HG03039 (cell line): ENCODE data around the gene NEUROD2.

ENCODE experiments used
- ATAC-seq: cut with Tn5 transposase; IDR thresholded peaks from one replicate; pipeline ENCODE4 v1.9.1; 2021; ENCODE audit warnings: mild to moderate bottlenecking, moderate library complexity; ENCODE audit not compliant: unreplicated experiment

NEUROD2 gene

GRCh38 chr17:39618956-39619785, 11.5 kb upstream of the NEUROD2 start:
- ATAC-seq = no peak

DNA sequence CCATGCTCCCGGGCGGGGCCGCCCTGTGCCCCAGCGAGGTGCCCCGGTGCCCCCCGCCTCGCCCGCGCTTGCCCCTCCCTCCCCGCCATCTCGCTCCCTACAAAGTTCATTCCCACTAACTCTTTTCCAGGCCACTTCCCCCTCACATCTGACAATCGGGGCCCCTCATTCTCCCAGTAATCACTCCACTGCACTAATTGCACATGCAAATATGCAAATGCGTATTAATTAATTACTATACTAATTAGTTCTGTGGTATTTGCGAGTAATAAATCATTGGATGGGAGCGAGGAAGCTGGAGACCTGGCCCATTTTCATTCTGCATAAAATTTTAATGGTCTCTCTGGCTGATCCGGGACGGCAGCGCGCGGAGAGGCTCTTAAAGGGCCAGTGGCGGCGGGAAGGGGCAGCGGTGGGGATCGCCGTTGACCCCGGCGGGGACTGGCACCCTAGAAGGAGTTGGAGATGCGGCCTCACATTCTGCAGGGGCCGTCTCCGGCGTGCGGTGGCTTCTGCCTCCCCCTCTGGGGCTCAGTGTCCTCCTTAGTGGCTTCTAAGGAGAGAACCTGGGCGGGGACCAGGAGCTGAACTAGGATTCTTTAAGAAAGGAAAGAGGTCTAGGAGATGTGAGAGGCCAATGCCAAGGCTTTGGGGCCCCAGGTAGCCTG, 10.7 kb upstream of the NEUROD2 start:
- ATAC-seq = no peak

GRCh38 chr17:39617446-39618245, 9.9 kb upstream of the NEUROD2 start:
- ATAC-seq = no peak

GRCh38 chr17:39617100-39617445, 9.4 kb upstream of the NEUROD2 start:
- ATAC-seq = no peak

- ATAC-seq = no peak
Observed at GRCh38 chr17:39615434-39615833, 7.7 kb upstream of the NEUROD2 start.

- ATAC-seq = no peak
Observed at GRCh38 chr17:39614545-39615157, 6.9 kb upstream of the NEUROD2 start.

- ATAC-seq = no peak
Observed at GRCh38 chr17:39612935-39613464, 5.3 kb upstream of the NEUROD2 start.

DNA sequence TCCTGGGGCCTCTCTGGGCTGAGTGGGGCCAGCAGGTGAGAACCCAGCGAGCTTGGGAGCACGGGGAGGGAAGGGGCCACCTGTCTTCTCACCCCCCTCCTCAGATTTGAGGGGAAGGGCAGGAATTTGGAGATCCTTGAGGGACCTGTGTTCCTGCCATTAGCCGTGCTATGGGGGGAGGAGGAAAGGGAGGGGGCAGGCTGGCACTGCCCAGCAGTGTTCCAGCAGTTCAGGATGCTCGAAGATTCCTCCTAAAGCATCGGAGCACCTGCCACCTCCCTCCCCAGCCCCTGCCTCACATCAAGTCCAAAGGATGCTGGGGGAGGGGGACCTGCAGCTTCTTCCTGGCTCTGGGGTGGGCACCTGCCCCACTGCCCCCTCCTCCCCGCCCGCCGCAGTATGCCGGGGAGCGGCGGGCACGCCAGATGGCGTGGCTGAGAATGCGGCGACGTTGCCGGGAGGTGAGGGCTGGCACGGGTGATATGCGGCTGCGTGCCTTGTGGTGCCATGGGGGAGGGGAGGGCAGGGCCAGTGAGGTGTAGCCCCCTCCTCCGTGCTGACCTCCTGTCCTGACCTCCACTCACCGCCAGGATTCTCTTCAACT, 4.7 kb upstream of the NEUROD2 start:
- ATAC-seq = no peak

GRCh38 chr17:39611401-39612112, 3.8 kb upstream of the NEUROD2 start:
- ATAC-seq = no peak

DNA sequence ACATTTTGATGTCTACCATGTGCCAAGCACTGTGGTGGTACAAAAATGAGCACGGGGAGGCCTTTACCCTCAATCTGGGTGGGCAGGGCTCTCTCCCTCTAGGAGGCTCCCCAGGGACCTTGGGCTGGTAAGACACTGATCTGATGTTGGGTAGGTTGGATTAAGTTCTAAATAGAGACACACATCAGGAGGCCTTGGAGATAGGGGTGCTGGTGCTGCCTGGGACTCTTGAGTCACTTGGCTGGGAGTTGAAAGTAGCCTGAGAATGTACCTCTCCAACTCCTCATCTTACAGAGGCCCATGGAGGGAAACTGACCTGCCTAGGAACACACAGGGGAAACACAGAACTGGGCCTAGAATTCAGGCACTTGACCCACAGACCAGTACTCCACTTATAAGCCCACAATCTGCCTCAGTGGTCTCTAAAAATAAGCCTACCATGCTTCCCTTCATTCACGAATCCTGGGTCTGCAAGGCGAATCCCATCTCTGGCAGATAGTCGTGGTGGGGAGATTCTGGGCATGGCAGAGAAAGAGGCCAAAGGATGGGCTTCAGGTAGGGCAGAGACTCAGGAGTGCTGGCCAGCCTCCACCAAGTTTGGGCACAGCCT, 1.8 kb upstream of the NEUROD2 start:
- ATAC-seq = no peak

GRCh38 chr17:39608142-39608981, 642 bp upstream of the NEUROD2 start:
- no peak for ATAC-seq

DNA sequence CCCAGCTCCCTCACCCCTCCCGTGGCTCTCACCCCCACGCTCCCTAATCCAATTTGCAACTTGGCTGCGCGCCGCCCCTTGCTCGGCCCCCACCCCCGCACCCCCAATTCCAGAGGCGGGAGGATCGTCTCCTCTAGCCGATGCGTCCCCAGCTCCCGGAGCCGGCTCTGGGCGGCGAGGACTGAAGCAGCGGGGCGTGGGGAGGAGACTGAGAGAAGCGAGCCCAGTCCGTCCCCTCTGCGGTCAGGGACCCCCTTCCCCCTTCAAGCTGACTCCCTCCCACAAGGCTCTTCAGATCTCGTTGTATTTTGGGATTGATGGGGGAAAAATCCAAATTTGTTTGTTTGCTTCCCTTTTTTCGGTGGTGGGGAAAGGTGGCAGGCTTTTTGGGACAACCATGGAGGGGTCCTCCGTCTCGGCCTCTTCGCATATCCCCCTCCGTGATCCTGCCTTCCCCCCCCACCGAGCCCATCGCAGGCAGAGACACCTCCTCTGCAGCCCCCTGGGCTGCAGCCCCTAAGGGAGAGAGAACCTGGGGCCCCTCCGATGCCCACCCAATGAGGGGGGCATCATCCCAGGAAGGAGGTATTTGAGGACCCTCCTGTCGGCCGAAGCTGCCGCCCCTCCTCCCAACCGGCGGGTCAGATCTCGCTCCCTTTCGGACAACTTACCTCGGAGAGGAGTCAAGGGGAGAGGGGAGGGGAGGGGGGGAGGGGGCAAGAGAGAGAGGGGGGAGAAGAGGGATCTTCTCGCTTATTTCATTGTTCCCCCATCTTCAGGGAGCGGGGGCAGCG, 466 bp downstream of the NEUROD2 start:
- ATAC-seq = no peak

GRCh38 chr17:39606434-39607056, 1.2 kb downstream of the NEUROD2 start:
- ATAC-seq = no peak

- no peak for ATAC-seq
Observed at GRCh38 chr17:39605492-39606433, 2.0 kb downstream of the NEUROD2 start.

DNA sequence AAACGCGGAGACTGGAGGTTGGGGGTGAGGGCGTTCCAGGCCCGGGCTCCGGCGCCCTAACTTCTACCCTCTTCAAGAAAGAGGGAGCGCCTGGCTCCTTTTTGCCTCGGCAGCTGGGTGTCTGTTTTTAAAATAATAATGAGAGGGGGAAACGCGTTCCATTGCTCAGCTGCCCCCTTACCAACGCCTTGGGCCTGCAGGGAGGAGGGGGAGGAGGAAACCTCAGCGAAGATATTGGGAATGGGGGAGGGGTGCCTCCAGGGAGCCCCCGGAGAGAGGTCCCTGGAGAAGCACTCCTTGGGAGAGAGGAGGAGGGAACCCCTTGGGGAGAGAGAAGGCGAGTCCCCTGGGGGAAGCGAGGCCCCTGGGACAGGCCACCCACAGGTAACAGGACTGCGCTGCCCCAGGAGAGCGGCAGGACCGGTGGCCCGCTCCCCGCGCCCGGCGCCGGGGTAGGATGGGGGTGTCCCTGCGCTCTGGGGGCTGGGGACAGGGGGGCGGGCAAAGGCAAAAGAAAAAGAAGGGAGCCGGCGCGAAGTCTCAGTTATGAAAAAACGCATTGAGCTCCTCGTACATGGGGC, 2.7 kb downstream of the NEUROD2 start:
- ATAC-seq = no peak
